Ovary (tissue), 3 donors: ENCODE measurements around the gene SMC1A.

ENCODE experiments used
- CTCF ChIP-seq, 3 donors: fragments of 450-650 bp in 2 of 3; fragments of 200-600 bp in 1 of 3; IDR thresholded peaks; one replicate each; pipeline versions ENCODE4 v1.5.1 to v1.8.0; 2016 to 2022; ENCODE audit warnings: antibody characterized with exemption in 3 of 3, mild to moderate bottlenecking in 1 of 3
- EP300 ChIP-seq: sonication (generic); formaldehyde crosslinking; IDR thresholded peaks from one replicate; pipeline ENCODE4 v1.6.1; 2017; ENCODE audit warnings: antibody characterized with exemption
- POLR2A ChIP-seq: fragments of 450-650 bp; IDR thresholded peaks from one replicate; pipeline ENCODE4 v1.6.1; 2017; ENCODE audit warnings: antibody characterized with exemption, mild to moderate bottlenecking, moderate library complexity
- donor health status: DM: no; HTN: no; CAD: no.

- TF ChIP-seq CTCF (IDR thresholded peaks at IDR 0.05) (no peak), POLR2A (no peak), EP300 (no peak)
These were observed 27.2 kb upstream of the SMC1A start for GRCh38 chrX:53449632-53450031.
